ENCODE data around the gene SARDH. TPM values are rescaled to one million over a fixed set of nuclear protein-coding genes. Genes with fewer than 3 reads are reported as not detected.

The SARDH gene
- total and polyA plus RNA-seq, 11 donors = 0.19 to 1.7 (median 0.69) TPM

GRCh38 chr9:133773889-133774655 is 35.9 kb upstream of the SARDH start:
- intact Hi-C loops (cut with DNase I) = no loop called here
- Histone ChIP-seq H3K27me3 (no peaks in the 10 kb centered on the region), H3K36me3 (peaks cover 0 to 73% (median 14%) of the 10 kb centered on the region in 9 donors), H3K4me1 (peaks cover 0 to 19% (median 4%) of the 10 kb centered on the region in 12 donors), H3K4me3 (no peak overlapping the region), H3K27ac (no peak overlapping the region), H3K9me3 (peaks cover 0 to 12% (median 0%) of the 10 kb centered on the region in 12 donors)
- WGBS, 4 donors = 88 to 99% (median 99%) methylated on average over 7 to 9 of the region's 9 CpGs
- ATAC-seq = no peak
- TF ChIP-seq POLR2A (IDR thresholded peaks at IDR 0.05) (no peak), CTCF (IDR thresholded peaks at IDR 0.05) (no peak)
- peak in 2 of 5 donors; percentile 4 to 32 for DNase-seq

GRCh38 chr9:133772581-133772980 is 34.4 kb upstream of the SARDH start:
- 92 to 100% (median 98%) methylated on average over 7 of the region's 7 CpGs for WGBS, 4 donors
- peak in 1 of 5 donors; percentile 15 for DNase-seq
- intact Hi-C loops (cut with DNase I) = no loop called here
- Histone ChIP-seq H3K4me1 (peaks cover 0 to 16% (median 4%) of the 10 kb centered on the region in 12 donors), H3K27ac (no peak overlapping the region), H3K9me3 (peaks cover 0 to 18% (median under 1%) of the 10 kb centered on the region in 12 donors), H3K27me3 (no peaks in the 10 kb centered on the region), H3K36me3 (peaks cover 0 to 73% (median 24%) of the 10 kb centered on the region in 9 donors), H3K4me3 (no peak overlapping the region)
- TF ChIP-seq POLR2A (IDR thresholded peaks at IDR 0.05) = no peak
- no peak for TF ChIP-seq CTCF (IDR thresholded peaks at IDR 0.05)
- ATAC-seq = no peak

GRCh38 chr9:133771486-133772482 is 33.6 kb upstream of the SARDH start:
- DNase-seq = peak in 4 of 5 donors; percentile 1 to 33 (median 16)
- 82 to 96% (median 92%) methylated on average over 18 to 26 of the region's 26 CpGs for WGBS, 4 donors
- intact Hi-C loops (cut with DNase I) = no loop called here
- H3K27me3 ChIP-seq = no peaks in the 10 kb centered on the region
- H3K27ac ChIP-seq = no peak overlapping the region
- H3K4me3 ChIP-seq = no peak overlapping the region
- no peak for TF ChIP-seq POLR2A (IDR thresholded peaks at IDR 0.05)
- TF ChIP-seq CTCF (IDR thresholded peaks at IDR 0.05) = no peak
- peaks cover 0 to 76% (median 24%) of the 10 kb centered on the region in 9 donors for H3K36me3 ChIP-seq
- ATAC-seq = no peak
- peaks cover 0 to 26% (median 8%) of the 10 kb centered on the region in 12 donors for H3K9me3 ChIP-seq
- H3K4me1 ChIP-seq = peaks cover 0 to 9% (median 0%) of the 10 kb centered on the region in 12 donors

Data from heart left ventricle (tissue), 16 donors.